GM19452 (cell line): ENCODE data around the gene VWF.
"Not testable (repeated sequence)": the region's sequence is repeated elsewhere in the genome, so short reads cannot be mapped to it uniquely, and the experiment has no call there.

Experiments used
- ATAC-seq: cut with Tn5 transposase; IDR thresholded peaks from one replicate; pipeline ENCODE4 v1.9.1; 2021; ENCODE audit not compliant: unreplicated experiment

The VWF gene

GRCh38 chr12:6040815-6041214 lies 83.7 kb downstream of the VWF start:
- ATAC-seq: no peak

DNA sequence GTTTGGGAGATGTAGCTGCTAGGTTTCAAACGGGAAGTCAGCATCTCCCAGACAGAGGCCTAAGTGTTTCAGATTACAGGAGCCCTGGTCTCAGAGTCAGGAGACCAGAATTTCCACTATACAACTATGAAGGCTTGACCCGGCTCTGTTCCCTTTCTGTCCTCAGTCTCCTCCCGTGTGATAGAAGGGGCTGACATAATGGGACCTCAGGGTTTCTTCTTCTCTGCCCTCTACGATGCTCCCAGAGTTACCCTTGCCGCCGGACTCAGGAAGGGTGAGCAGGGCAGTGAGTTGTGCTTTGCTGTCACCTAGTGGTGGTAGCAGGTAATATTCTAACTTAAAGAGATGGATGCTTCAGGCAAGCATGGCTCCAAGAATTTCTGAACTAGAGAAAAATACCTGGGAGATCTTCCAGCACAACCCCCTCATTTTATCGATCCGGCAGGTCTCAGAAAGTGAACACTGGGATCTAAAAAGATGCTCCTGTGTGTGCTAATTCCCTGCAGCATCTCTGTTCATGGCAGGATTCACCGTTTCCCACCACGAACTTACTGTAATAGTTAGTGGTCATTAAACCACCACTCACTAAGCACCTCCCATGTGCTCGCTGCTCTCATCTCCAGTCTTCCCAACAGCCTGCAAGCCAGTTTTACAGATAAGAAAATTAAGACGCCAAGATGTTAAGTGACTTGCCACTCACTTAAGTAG lies 84.4 kb downstream of the VWF start:
- peak; percentile 67 for ATAC-seq

GRCh38 chr12:6038160-6038559 lies 86.3 kb downstream of the VWF start:
- no peak for ATAC-seq

- no peak for ATAC-seq
These were observed 87.0 kb downstream of the VWF start for GRCh38 chr12:6037459-6037858.

GRCh38 chr12:6036509-6036908 lies 88.0 kb downstream of the VWF start:
- no peak for ATAC-seq

- ATAC-seq: no peak
These were observed 89.9 kb downstream of the VWF start for GRCh38 chr12:6034596-6034995.

DNA sequence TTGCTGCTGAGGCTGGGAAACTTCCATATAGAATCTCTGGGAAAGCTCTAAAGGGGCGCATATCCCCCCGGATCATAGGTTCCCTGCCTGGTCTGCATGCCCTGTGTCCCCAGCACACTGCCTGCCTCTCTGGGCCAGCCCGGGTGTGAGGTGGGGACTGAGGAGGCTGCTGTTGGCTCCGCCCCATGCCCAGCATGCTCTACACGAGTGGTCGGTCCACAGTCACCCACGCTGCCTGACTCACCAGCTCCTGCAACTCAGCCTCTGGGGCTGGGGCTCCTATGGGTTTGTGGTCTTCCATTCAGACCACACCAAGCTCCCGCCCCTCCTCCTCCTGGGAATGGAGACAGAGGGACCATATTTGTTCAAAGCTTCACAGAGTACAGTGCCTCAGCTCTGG lies 90.9 kb downstream of the VWF start:
- no peak for ATAC-seq

DNA sequence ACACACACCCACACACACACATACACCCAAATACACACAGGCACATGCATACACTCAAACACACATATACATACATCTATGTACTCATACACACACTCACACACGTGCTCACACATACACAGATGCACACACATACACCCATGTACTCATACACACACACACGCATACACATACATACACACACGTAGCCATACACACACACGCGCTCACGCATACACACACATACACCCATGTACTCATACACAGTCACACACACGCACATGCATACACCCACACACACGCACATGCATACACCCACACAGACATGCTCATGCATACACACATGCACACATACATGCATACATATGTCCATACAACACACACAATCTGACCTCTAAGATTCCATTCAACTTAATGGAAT lies 91.7 kb downstream of the VWF start:
- no peak for ATAC-seq

- ATAC-seq: no peak
These were observed 93.5 kb downstream of the VWF start for GRCh38 chr12:6031001-6031400.

- no peak for ATAC-seq
These were observed 94.4 kb downstream of the VWF start for GRCh38 chr12:6030081-6030480.

DNA sequence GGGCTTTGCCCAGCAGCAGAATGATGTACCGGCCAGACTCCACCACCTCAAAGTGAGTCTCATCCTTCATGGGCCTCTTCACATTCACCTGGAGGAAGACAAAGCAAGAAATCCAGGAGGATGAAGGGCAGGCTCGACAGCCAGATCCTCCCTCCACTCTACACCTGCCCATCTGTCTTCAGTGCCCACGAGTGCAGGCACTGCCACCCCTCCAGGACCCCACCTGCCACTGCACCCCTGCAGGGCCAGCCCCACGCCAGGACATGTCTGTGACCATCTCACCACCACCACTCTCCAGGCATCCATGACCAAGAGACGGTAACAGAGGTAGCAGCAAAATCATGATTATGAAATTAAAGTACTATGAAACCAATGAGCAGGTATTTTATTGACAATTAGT lies 95.1 kb downstream of the VWF start:
- ATAC-seq: no peak

DNA sequence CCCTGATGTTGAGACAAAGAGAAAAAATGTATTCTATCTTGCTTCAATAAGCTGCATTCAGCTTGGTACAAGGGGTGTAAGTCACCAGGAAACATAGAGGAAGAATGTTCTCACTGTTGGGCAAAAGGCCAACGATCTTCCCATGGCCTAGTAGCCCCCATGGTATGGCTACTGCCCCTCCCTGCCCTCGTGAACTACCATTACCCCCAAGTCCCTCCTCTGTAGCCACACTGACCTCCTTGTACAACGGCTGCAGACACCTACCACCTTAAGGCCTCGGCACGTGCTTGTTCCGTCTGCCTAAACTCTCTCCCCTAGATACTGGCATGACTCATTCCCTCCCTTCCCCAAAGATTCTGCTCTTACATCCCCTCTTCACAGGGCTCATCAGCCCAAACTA lies 97.5 kb downstream of the VWF start:
- ATAC-seq: no peak

DNA sequence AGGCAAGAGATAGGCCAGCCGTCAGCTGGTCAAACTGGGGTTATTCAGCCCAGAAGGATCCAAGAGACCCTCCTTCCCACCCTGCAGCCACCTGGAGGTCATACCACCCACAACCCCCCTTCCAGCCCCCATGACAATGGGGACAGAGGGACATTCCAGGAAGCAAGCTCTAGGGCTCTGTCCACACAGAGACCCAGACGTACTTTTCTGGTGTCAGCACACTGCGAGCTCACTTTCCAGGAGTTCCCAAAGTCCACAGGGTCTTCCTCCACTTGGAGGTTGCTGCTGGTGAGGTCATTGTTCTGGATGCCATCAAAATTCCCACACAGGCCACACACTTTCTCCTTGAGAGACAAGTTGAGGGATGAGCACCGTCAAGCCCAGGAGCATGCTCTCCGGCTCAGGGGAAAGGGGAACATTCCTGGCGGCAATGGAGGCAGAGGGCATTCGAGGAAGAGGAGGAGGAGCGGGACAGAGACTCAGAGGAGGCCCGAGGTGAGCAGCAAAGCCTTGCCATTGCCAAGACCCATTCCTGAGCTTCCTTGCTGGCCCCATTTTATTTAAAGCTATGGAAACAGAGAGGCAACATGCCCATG lies 98.7 kb downstream of the VWF start:
- not testable (repeated sequence) for ATAC-seq

DNA sequence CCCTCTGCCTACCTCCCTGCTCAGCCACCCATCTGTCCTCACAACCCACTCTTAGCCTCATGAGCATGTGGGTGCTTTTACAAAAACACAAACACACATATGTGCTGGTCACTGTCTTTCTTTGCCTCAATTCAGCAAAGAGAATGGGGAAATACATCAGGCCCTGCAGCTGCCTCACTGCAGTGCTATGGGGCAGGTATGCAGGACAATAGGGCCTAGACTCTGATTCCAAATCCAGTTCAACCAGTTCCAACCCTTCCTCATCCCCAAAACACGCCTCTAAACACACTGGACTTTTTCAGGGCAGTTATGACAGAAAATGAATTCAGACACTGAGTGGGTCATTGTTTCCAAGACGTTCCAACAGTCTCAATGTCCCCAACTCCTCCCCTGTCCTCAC lies 100.4 kb downstream of the VWF start:
- not testable (repeated sequence) for ATAC-seq

DNA sequence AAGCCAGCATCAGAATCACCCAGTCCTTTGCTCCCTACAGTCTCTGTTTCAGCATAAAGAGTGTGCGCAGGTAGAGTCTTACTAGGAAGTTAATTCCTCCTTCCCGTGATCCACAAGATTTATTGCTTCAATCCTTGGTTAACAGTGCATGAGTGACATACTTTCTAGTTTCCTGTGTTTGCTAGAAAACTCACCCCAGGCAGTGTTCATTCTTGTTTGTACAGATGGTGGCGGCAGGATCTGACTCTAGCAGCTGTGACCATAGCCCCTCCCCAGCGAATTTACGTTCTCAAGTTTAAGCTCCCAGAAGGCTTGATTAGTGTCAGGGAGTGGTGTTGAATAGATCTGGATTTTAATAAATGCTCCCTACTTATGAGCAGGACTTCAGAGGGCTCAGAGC lies 103.5 kb downstream of the VWF start:
- ATAC-seq: no peak

DNA sequence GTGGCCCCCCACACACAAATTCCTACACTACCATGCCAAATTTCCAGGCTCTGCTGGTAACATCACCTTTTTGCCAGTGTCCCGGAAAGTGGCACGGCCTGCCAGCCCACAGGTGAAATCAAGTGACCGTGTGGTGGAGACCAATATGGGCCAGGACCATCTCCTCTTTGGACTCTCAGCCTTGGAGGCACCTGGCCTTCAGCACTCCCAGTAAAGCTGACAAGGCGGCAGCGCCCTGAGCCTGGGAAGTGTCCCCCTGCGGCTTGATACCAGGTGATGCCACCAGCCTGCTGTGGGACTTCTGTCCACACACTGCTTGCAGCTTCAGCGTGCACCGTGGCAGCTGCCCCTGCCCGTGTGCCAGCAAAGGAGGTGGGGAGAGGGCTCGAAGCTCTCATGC lies 104.0 kb downstream of the VWF start:
- not testable (repeated sequence) for ATAC-seq

GRCh38 chr12:6019256-6019655 lies 105.2 kb downstream of the VWF start:
- ATAC-seq: not testable (repeated sequence)

- ATAC-seq: no peak
These were observed 106.2 kb downstream of the VWF start for GRCh38 chr12:6018265-6018664.

DNA sequence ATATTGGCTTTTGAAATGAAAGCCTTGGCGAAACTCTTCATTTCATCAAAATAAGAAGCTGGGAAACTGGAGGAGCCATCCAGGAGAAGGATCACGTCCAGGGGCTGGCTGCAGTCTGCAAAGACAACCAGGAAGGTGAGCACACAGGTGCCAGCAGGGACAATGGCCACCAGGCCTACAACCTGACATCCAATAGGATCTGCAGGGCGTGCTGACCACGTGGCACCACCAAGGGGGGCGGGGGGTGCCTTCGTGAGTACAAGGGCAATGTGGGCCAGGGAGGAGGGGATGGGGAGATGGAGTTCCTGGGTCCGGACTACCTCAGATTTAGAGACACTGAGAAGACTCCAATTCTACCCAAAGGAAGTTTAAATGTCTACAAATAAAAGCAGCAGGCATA lies 107.7 kb downstream of the VWF start:
- no peak for ATAC-seq

DNA sequence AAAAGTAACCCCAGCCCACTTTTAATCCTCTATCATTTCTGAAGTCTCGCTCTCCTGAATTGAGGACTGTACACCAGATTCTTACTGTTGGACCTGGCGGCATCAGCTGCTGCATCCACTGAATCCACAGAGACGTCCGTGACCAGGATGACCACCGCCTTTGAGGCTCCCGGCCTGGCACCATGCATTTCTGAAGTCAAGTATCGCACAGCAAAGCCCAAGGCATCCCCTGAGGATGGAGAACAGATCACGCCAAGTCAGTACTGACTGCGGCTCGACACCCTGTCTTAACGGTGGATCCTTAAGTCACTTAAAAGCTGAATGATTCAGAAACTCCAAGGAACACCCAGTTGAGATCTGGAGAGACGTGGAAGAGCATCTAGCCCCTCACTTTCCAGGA lies 108.5 kb downstream of the VWF start:
- ATAC-seq: not testable (repeated sequence)

DNA sequence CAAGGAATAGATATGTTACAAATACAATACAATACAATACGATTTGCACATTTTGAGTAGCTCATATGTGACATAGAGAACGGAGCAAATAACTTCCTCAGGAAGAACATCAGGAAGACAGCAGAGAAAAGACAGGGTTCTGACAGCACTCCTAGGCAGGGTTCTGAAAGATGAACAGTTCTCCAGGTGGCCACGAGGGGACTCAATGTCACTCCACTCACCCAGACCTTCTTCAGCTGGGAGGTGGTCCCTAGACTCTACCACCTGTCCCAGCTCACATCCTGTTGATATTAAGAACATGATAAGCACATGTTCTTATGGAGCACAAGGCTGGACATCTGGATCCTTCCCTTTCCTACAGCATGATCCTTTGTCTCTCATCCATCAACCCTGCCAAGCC lies 109.2 kb downstream of the VWF start:
- not testable (repeated sequence) for ATAC-seq

DNA sequence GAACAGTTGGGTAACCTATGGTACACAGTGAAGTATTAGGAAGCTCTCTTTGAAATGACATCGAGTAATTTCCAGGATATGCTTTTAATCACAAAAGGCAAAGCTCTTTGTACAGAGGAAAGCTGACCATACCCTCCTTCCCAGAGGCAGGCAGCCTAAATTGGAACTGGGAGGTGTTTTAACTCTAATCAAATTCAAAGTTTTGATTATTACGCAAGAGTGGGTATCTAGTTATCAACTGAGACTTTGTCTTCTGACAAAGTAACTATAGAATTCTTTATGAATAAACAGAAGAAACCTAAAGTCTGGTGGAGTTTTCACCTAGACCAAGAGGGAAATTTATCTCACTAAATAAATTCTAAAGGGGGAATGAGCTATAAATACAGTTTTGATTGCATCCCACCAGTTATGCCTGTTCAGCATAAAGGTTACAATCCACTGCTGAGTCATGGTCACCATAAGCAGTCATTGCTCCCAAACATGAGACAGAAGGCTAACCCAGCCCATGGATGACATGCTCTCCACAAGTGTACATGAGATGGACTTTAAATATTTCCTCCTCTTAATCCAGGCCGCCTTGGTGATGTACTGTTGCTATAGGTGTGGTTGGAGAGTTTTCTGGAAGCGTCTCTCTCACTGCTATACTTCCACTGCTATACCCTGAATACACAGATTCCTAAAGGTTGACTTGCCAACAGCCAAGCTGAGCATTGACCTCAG lies 113.7 kb downstream of the VWF start:
- ATAC-seq: not testable (repeated sequence)
